GM19452 (cell line): Measurements from ENCODE around the gene CACTIN.
"Not testable (repeated sequence)": the region's sequence is repeated elsewhere in the genome, so short reads cannot be mapped to it uniquely, and the experiment has no call there.

Source experiments
- ATAC-seq: cut with Tn5 transposase; IDR thresholded peaks from one replicate; pipeline ENCODE4 v1.9.1; 2021; ENCODE audit not compliant: unreplicated experiment

CACTIN gene

GRCh38 chr19:3648037-3648905 lies 21.7 kb upstream of the CACTIN start:
- no peak for ATAC-seq

GRCh38 chr19:3647102-3647501 lies 20.5 kb upstream of the CACTIN start:
- not testable (repeated sequence) for ATAC-seq

GRCh38 chr19:3646336-3647092 lies 19.9 kb upstream of the CACTIN start:
- no peak for ATAC-seq

GRCh38 chr19:3645726-3646125 lies 19.1 kb upstream of the CACTIN start:
- ATAC-seq = no peak

GRCh38 chr19:3645067-3645396 lies 18.4 kb upstream of the CACTIN start:
- no peak for ATAC-seq

- ATAC-seq = no peak
These were observed 17.9 kb upstream of the CACTIN start for GRCh38 chr19:3644351-3645066.

GRCh38 chr19:3643674-3644313 lies 17.2 kb upstream of the CACTIN start:
- no peak for ATAC-seq

GRCh38 chr19:3642987-3643673 lies 16.5 kb upstream of the CACTIN start:
- ATAC-seq = no peak

- no peak for ATAC-seq
These were observed 15.7 kb upstream of the CACTIN start for GRCh38 chr19:3642296-3642695.

- no peak for ATAC-seq
These were observed 15.1 kb upstream of the CACTIN start for GRCh38 chr19:3641515-3642269.

GRCh38 chr19:3639479-3639878 lies 12.9 kb upstream of the CACTIN start:
- no peak for ATAC-seq

- ATAC-seq = no peak
These were observed 11.9 kb upstream of the CACTIN start for GRCh38 chr19:3638208-3639193.

GRCh38 chr19:3637621-3638020 lies 11.0 kb upstream of the CACTIN start:
- ATAC-seq = no peak

GRCh38 chr19:3636962-3637361 lies 10.4 kb upstream of the CACTIN start:
- no peak for ATAC-seq

GRCh38 chr19:3636506-3636905 lies 9.9 kb upstream of the CACTIN start:
- ATAC-seq = no peak

GRCh38 chr19:3634496-3635045 lies 8.0 kb upstream of the CACTIN start:
- ATAC-seq = no peak

GRCh38 chr19:3633559-3633988 lies 7.0 kb upstream of the CACTIN start:
- no peak for ATAC-seq
